ENCODE results near the gene EMSY. TPM values are rescaled to one million over a fixed set of nuclear protein-coding genes. Genes with fewer than 3 reads are reported as not detected.

EMSY gene
- total and polyA plus RNA-seq, 2 of the 13 experiments (the other 11 are each of a cell fraction or from before 2014, with no cell fraction given): 11.6 to 18.5 TPM

DNA sequence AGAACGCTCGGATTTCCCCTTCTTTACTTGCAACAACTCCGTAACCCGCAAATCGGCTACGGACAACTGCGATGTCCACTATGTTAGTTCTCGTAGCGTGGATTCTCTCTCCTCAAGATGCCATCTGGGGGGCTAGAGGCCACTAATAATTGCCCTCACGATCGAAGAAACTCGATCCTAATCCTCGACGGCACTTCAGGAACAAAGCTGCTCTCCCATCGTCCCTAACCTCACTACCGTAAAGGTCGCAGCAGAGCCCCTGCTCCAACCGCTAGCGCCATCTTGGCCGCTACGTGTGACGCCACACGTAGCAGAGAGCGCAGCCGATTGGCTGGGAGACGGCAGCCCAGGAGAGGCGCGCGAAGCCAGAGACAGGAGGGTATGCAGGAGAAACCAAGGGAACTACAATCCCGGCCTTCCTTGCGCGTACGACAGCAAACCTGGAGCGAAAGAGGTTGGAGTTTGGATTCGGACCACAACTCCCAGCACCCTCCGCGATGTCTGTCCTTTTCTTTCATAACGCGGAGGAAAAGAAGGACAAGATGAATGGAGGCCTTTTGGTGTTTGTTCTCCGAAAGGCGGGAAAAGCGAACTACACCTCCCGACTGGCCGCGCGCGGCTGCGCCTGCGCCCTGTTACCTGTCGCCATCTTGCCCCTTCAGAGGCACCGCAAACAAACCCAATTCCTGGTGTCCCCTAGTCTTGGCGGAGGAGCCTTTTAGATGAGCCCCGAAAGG is at the start of gene EMSY (continued):
- TF ChIP-seq LRRFIP1 (CRISPR knock-in tag; conservative IDR thresholded peaks at IDR 0.05) (no peak), ZNF431 (CRISPR knock-in tag; IDR thresholded peaks at IDR 0.05; ENCODE audit: borderline replicate concordance, low read depth) (no peak), AHR (CRISPR knock-in tag; IDR thresholded peaks at IDR 0.05) (no peak; the same call in 1 of the 2 replicates), ZNF326 (CRISPR knock-in tag; IDR thresholded peaks at IDR 0.05; ENCODE audit: borderline replicate concordance) (no peak), ZMAT3 (CRISPR knock-in tag; conservative IDR thresholded peaks at IDR 0.05) (no peak; the same call in none of the 2 replicates), ZNF274 (CRISPR knock-in tag; IDR thresholded peaks at IDR 0.05) (0 out of 2 replicates have a peak, but pooled peaks have one; percentile 51), MAFF (IDR thresholded peaks at IDR 0.05; ENCODE audit: low read depth, low read length) (no peak), POLR2AphosphoS5 (IDR thresholded peaks at IDR 0.05; ENCODE audit: low read depth, low read length) (peak; percentile 96), ZFP1 (CRISPR knock-in tag; IDR thresholded peaks at IDR 0.05) (peak; percentile 66; the same call in 1 of the 2 replicates), PAX8 (CRISPR knock-in tag; IDR thresholded peaks at IDR 0.05; ENCODE audit: borderline replicate concordance) (0 out of 2 replicates have a peak, but pooled peaks have one; percentile 48), ZNF256 (CRISPR knock-in tag; conservative IDR thresholded peaks at IDR 0.05) (no peak), BRCA1 (CRISPR knock-in tag; IDR thresholded peaks at IDR 0.05) (no peak), ZFP41 (CRISPR knock-in tag; IDR thresholded peaks at IDR 0.05; ENCODE audit: borderline replicate concordance) (no peak), SALL1 (CRISPR knock-in tag; IDR thresholded peaks at IDR 0.05) (peak; percentile 62), ZNF746 (CRISPR knock-in tag; IDR thresholded peaks at IDR 0.05) (no peak), CEBPB (IDR thresholded peaks at IDR 0.05; ENCODE audit: borderline replicate concordance, low read depth, low read length) (peak; percentile 19; the same call in 1 of the 2 replicates), MYNN (CRISPR knock-in tag; IDR thresholded peaks at IDR 0.05; ENCODE audit: low read depth) (no peak), JUNB (CRISPR knock-in tag; IDR thresholded peaks at IDR 0.05; ENCODE audit: borderline replicate concordance) (0 out of 2 replicates have a peak, but pooled peaks have one; percentile 42)
- TF ChIP-seq, protein P1, sequence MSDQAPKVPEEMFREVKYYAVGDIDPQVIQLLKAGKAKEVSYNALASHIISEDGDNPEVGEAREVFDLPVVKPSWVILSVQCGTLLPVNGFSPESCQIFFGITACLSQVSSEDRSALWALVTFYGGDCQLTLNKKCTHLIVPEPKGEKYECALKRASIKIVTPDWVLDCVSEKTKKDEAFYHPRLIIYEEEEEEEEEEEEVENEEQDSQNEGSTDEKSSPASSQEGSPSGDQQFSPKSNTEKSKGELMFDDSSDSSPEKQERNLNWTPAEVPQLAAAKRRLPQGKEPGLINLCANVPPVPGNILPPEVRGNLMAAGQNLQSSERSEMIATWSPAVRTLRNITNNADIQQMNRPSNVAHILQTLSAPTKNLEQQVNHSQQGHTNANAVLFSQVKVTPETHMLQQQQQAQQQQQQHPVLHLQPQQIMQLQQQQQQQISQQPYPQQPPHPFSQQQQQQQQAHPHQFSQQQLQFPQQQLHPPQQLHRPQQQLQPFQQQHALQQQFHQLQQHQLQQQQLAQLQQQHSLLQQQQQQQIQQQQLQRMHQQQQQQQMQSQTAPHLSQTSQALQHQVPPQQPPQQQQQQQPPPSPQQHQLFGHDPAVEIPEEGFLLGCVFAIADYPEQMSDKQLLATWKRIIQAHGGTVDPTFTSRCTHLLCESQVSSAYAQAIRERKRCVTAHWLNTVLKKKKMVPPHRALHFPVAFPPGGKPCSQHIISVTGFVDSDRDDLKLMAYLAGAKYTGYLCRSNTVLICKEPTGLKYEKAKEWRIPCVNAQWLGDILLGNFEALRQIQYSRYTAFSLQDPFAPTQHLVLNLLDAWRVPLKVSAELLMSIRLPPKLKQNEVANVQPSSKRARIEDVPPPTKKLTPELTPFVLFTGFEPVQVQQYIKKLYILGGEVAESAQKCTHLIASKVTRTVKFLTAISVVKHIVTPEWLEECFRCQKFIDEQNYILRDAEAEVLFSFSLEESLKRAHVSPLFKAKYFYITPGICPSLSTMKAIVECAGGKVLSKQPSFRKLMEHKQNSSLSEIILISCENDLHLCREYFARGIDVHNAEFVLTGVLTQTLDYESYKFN (CRISPR knock-in tag; conservative IDR thresholded peaks at IDR 0.05): peak; percentile 39; the same call in 1 of the 2 replicates
